NOMO-1 treated with dmso at 0.1 percent for 144 hours (cell line): ENCODE results near the gene CYLC1.
A peak's percentile ranks its signal among the peaks of the same experiment; 100 is the strongest.

Experiments
- DNase-seq: peaks from one replicate; lab custom pipeline; 2025; ENCODE audit not compliant: unreplicated experiment; lab: John Stamatoyannopoulos, UW

The CYLC1 gene

GRCh38 chrX:83860846-83861245 is at the start of gene CYLC1:
CYLC1 (plus strand) TSS chrX:83861146; CDS start chrX:83861183, 37 bp downstream.
- no peak for DNase-seq

DNA sequence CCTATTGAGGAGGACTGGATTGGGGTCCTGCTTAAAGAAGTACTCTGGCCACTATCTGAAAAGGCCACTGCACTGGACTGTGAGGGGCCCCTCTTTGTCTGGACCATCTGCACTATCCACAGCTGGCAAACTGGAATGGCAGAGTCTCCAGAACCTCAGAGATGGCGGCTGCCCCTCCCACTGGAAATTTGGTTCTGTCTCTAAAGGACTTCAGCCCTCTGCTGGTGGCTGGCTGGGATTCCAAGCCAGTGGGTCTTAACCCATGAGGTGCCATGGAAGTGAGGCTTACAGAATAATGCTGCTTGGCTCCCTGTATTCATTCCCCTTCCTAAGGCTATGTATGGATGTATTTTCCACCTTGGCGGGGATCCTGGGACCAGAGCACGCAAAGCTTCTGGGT is 41.6 kb upstream of the CYLC1 start:
- DNase-seq, result no peak

DNA sequence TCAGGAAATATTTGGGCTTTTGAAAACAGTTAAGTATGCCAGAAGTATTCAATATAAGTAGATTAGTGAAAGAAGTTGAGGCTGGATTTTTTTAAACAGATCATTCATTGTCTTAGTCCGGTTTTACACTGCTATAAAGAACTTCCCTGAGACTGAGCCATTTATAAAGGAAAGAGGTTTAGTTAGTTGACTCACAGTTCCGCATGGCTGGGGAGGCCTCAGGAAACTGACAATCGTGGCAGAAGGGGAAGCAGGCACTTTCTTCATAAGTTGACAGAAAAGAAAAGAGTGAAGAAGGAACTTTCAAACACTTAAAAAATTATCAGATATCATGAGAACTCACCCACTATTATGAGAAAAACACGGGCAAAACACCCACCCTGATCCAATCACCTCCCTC is 31.1 kb upstream of the CYLC1 start:
- peak; percentile 22 for DNase-seq

- peak; percentile 9 for DNase-seq
These were observed 15.5 kb upstream of the CYLC1 start for GRCh38 chrX:83845397-83845796.

- DNase-seq, result no peak
These were observed 13.6 kb upstream of the CYLC1 start for GRCh38 chrX:83847339-83847738.

DNA sequence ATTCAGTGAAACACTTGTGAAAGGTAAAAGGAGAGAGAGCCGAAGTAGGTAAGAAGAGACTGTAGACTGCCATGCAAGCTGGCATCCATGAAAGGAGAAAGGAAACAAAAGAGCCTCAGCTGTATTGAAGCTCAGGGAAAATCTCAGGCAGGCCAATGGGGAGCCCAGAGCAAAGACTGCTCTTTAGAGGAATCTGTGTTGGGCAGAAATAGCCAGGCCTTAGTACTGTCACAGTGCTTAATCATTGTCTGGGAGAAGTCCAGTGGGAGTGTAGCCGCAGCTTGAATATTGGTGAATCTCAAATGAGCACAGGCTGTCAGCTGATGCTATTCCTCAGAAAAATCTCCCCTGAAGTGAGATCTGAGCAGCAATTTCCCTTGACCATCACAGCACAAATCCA is 27.6 kb downstream of the CYLC1 start:
- no peak for DNase-seq

DNA sequence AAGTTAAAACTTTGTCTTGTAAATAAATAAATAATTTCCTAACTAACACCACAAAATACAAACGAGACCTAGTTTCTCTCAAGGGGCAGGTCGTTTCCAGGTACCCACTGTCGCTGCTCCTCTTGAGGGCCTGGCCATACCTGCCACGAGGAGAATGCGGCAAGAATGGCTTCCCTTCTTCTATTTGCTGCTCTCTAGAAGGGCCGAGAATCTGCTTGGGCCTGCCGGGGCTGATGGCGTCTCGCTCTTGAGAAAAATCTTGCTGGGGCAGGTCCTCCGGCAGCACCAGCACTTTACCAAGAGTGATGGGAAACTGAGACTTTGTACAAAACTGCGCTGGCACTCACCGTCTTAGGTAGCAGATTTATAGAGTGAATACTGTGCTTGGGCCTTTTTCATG is 31.5 kb downstream of the CYLC1 start:
- DNase-seq, result no peak

GRCh38 chrX:83906921-83907320 is 46.0 kb downstream of the CYLC1 start:
- DNase-seq, result no peak

DNA sequence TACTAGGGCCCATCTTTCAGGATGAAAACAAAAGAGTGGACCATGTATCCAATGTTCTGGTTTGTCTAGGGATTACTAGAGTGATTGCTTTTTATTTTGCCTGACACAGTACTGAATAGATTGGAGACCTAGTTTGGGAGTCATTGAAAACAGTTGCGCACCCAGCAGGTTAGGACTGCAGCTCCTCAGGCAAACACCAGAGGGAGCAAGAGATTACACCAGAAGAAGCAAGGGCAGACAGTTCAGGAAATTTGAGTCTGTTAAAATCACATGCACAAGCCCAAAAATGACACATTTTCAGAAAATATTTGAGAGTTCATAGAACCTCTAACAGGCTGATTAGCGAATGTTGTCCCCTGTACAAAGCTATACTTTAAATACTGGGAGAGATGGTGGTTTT is 55.6 kb downstream of the CYLC1 start:
- DNase-seq, result no peak

- no peak for DNase-seq
These were observed 73.3 kb downstream of the CYLC1 start for GRCh38 chrX:83934220-83934619.
